Measurements from ENCODE around the gene CRY2.

- TF ChIP-seq CTCF (IDR thresholded peaks at IDR 0.05): no peak
- TF ChIP-seq JUNB (IDR thresholded peaks at IDR 0.05): no peak
Measured at GRCh38 chr11:45905095-45905494, 57.8 kb downstream of the CRY2 start.

All from A549 (cell line).